NCI-H187 (cell line): ENCODE results near the gene PCDHA9.
"Not testable (repeated sequence)": the region's sequence is repeated elsewhere in the genome, so short reads cannot be mapped to it uniquely, and the experiment has no call there.

Experiments used
- DNase-seq, 2 experiments: peaks; one replicate each; lab custom pipeline; 2025; lab: John Stamatoyannopoulos, UW

PCDHA9 gene, protein sequence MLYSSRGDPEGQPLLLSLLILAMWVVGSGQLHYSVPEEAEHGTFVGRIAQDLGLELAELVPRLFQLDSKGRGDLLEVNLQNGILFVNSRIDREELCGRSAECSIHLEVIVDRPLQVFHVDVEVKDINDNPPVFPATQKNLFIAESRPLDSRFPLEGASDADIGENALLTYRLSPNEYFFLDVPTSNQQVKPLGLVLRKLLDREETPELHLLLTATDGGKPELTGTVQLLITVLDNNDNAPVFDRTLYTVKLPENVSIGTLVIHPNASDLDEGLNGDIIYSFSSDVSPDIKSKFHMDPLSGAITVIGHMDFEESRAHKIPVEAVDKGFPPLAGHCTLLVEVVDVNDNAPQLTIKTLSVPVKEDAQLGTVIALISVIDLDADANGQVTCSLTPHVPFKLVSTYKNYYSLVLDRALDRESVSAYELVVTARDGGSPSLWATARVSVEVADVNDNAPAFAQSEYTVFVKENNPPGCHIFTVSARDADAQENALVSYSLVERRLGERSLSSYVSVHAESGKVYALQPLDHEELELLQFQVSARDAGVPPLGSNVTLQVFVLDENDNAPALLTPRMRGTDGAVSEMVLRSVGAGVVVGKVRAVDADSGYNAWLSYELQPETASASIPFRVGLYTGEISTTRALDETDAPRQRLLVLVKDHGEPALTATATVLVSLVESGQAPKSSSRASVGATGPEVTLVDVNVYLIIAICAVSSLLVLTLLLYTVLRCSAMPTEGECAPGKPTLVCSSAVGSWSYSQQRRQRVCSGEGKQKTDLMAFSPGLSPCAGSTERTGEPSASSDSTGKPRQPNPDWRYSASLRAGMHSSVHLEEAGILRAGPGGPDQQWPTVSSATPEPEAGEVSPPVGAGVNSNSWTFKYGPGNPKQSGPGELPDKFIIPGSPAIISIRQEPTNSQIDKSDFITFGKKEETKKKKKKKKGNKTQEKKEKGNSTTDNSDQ

DNA sequence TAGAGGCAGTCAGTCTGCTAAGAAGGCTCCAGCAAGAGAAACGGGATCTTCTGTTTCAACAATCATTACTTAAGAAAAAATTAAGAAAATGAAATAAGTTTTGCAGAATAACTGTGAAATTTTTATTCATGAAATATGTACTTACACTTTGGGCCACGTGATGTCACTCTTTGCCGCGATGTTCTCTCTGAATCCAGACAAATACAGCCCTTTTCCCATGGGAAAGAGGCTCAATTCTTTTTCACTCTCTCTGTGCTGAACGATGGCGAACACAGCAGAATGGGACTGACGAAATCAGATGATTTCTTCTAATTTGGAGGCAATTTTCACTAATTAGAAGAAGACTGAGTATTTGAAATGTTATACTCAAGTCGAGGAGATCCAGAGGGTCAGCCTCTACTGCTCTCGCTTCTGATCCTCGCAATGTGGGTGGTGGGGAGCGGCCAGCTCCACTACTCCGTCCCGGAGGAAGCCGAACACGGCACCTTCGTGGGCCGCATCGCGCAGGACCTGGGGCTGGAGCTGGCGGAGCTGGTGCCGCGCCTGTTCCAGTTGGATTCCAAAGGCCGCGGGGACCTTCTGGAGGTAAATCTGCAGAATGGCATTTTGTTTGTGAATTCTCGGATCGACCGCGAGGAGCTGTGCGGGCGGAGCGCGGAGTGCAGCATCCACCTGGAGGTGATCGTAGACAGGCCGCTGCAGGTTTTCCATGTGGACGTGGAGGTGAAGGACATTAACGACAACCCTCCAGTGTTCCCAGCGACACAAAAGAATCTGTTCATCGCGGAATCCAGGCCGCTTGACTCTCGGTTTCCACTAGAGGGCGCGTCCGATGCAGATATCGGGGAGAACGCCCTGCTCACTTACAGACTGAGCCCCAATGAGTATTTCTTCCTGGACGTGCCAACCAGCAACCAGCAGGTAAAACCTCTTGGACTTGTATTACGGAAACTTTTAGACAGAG, at the start of gene PCDHA9:
PCDHA9 (plus strand) TSS at position 244 of the 964 bp plus-strand sequence; CDS start at position 358, 114 bp downstream.
- DNase-seq: not testable (repeated sequence)

DNA sequence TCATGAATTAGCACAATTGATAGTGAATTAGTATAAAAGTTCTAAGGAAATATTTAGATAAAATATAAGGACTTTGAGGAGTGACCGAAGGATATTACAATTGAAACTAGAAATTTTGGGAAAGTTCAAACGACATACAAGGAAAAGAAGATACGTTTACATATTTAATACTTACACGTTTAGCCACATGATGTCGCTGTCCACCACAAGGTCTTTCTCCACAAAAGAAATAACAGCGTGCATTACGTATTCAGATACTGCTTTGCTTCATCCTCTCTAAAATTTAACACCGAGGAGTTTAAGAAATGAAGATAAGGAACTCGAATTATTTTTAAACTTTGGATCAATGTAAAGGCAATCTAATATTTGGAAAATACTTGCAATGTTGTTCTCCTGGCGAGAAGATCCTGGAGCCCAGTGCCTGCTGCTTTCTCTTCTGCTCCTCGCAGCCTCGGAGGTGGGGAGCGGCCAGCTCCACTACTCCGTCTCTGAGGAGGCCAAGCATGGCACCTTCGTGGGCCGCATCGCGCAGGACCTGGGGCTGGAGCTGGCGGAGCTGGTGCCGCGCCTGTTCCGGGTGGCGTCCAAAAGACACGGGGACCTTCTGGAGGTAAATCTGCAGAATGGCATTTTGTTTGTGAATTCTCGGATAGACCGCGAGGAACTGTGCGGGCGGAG, 47.2 kb upstream of the PCDHA9 start, which contains the start of gene PCDHA3:
PCDHA3 (plus strand) TSS at position 242 of the 678 bp plus-strand sequence.
- DNase-seq: no peak

DNA sequence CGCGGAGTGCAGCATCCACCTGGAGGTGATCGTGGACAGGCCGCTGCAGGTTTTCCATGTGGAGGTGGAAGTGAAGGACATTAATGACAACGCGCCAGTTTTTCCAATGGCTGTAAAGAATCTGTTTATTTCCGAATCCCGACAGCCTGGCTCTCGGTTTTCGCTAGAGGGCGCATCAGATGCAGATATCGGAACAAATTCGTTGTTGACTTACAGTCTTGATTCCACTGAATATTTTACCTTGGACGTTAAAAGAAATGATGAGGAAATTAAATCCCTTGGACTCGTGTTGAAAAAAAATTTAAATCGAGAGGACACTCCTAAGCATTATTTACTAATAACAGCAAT, 46.7 kb upstream of the PCDHA9 start:
- no peak for DNase-seq

DNA sequence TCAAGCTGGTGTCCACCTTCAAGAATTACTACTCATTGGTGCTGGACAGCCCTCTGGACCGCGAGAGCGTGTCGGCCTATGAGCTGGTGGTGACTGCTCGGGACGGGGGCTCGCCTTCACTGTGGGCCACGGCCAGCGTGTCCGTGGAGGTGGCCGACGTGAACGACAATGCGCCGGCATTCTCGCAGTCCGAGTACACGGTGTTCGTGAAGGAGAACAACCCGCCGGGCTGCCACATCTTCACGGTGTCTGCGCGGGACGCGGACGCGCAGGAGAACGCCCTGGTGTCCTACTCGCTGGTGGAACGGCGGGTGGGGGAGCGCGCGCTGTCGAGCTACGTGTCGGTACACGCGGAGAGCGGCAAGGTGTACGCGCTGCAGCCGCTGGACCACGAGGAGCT, 45.8 kb upstream of the PCDHA9 start:
- DNase-seq: not testable (repeated sequence)

DNA sequence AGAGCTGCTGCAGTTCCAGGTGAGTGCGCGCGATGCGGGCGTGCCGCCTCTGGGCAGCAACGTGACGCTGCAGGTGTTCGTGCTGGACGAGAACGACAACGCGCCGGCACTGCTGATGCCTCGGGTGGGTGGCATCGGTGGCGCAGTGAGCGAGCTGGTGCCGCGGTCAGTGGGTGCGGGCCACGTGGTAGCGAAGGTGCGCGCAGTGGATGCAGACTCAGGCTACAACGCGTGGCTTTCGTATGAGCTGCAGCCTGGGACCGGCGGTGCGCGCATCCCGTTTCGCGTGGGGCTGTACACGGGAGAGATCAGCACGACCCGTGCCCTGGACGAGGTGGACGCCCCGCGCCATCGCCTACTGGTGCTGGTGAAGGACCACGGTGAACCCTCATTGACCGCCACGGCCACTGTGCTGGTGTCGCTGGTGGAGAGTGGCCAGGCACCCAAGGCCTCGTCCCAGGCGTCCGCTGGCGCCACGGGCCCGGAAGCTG, 45.4 kb upstream of the PCDHA9 start:
- DNase-seq: no peak

DNA sequence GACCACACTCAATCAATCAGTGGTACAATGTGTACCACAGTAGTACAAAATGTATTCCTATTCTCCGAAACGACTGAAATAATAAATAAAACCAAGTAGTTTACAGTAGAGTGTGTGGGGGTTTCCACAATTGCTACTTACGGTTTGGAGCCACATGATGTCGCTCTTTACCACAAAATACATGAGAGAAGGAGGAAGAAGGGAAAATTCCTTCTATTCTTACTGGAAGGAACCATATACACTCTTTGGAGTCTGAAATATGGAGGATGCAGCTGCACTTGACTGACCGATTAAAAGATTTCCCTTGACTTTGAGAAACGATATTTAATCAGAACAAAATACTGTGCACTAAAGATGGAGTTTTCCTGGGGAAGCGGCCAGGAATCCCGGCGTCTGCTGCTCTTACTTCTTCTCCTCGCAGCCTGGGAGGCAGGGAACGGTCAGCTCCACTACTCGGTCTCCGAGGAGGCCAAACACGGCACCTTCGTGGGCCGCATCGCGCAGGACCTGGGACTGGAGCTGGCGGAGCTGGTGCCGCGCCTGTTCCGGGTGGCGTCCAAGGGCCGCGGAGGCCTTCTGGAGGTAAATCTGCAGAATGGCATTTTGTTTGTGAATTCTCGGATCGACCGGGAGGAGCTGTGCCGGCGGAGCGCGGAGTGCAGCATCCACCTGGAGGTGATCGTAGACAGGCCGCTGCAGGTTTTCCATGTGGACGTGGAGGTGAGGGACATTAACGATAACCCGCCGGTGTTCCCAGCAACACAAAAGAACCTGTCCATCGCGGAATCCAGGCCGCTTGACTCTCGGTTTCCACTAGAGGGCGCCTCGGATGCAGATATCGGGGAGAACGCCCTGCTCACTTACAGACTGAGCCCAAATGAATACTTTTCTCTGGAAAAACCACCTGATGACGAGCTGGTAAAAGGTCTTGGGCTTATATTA, 41.1 kb upstream of the PCDHA9 start, which contains the start of gene PCDHA4:
PCDHA4 (plus strand) TSS at position 235 of the 942 bp plus-strand sequence.
- no peak for DNase-seq

DNA sequence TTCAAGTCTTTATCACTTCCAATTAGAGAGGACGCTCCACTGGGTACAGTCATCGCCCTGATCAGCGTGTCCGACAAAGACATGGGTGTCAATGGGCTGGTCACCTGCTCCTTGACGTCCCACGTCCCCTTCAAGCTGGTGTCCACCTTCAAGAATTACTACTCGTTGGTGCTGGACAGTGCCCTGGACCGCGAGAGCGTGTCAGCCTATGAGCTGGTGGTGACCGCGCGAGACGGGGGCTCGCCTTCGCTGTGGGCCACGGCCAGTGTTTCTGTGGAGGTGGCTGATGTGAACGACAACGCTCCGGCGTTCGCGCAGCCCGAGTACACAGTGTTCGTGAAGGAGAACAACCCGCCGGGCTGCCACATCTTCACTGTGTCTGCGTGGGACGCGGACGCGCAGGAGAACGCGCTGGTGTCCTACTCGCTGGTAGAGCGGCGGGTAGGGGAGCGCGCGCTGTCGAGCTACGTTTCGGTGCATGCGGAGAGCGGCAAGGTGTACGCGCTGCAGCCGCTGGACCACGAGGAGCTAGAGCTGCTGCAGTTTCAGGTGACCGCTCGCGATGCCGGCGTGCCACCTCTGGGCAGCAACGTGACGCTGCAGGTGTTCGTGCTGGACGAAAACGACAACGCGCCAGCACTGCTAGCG, 39.8 kb upstream of the PCDHA9 start:
- not testable (repeated sequence) for DNase-seq

DNA sequence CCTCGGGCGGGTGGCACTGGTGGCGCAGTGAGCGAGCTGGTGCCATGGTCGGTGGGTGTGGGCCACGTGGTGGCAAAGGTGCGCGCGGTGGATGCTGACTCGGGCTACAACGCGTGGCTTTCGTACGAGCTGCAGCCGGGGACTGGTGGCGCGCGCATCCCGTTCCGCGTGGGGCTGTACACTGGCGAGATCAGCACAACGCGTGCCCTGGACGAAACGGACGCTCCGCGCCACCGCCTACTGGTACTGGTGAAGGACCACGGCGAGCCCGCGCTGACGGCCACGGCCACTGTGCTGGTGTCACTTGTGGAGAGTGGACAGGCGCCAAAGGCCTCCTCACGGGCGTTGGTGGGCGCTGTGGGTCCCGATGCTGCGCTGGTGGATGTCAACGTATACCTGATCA, 39.3 kb upstream of the PCDHA9 start:
- no peak for DNase-seq

DNA sequence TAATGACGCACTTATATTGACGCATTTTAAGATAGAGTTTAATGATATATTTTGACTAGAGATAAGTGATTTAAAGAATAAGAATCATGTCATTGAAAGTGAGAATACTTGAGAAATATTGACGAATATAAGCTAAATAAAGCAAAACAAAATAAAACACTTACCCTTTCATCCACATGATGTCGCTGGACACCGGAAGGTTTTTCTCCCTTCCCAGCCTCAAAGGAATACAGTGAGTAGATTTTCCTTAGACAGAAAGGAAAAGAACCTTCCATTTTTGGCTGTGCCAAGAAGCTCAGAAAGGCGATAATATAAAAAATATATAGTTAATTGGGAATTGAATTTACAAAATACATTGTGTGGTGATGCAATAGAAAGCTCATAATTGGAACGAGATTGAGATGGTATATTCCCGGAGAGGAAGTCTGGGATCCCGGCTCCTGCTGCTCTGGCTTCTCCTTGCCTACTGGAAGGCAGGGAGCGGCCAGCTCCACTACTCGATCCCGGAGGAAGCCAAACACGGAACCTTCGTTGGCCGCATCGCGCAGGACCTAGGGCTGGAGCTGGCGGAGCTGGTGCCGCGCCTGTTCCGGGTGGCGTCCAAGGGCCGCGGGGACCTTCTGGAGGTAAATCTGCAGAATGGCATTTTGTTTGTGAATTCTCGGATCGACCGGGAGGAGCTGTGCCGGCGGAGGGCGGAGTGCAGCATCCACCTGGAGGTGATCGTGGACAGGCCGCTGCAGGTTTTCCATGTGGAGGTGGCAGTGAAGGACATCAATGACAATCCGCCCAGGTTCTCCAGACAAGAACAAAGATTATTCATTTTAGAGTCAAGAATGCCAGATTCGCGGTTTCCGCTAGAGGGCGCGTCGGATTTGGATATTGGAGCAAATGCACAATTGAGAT, 26.6 kb upstream of the PCDHA9 start, which contains the start of gene PCDHA5:
PCDHA5 (plus strand) TSS at position 239 of the 906 bp plus-strand sequence.
- DNase-seq: no peak

DNA sequence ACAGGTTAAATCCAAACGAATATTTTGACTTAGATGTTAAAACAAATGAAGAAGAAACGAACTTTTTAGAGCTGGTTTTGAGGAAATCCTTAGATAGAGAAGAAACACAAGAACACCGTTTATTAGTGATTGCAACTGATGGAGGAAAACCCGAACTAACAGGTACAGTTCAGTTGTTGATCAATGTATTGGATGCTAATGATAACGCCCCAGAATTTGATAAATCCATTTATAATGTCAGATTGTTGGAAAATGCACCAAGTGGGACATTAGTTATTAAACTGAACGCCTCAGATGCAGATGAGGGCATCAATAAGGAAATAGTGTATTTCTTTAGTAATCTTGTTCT, 25.9 kb upstream of the PCDHA9 start:
- no peak for DNase-seq

DNA sequence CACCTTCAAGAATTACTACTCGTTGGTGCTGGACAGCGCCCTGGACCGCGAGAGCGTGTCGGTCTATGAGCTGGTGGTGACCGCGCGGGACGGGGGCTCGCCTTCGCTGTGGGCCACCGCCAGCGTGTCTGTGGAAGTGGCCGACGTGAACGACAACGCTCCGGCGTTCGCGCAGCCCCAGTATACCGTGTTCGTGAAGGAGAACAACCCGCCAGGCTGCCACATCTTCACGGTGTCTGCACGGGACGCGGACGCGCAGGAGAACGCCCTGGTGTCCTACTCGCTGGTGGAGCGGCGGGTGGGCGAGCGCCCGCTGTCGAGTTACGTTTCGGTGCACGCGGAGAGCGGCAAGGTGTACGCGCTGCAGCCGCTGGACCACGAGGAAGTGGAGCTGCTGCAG, 25.2 kb upstream of the PCDHA9 start:
- not testable (repeated sequence) for DNase-seq

DNA sequence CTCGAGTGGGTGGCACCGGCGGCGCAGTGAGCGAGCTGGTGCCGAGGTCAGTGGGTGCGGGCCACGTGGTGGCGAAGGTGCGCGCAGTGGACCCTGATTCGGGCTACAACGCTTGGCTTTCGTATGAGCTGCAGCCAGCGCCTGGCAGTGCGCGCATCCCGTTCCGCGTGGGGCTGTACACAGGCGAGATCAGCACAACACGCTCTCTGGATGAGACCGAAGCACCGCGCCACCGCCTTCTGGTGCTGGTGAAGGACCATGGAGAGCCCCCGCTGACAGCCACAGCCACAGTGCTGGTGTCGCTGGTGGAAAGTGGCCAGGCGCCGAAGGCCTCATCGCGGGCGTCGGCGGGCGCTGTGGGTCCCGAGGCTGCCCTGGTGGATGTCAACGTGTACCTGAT, 24.7 kb upstream of the PCDHA9 start:
- no peak for DNase-seq

DNA sequence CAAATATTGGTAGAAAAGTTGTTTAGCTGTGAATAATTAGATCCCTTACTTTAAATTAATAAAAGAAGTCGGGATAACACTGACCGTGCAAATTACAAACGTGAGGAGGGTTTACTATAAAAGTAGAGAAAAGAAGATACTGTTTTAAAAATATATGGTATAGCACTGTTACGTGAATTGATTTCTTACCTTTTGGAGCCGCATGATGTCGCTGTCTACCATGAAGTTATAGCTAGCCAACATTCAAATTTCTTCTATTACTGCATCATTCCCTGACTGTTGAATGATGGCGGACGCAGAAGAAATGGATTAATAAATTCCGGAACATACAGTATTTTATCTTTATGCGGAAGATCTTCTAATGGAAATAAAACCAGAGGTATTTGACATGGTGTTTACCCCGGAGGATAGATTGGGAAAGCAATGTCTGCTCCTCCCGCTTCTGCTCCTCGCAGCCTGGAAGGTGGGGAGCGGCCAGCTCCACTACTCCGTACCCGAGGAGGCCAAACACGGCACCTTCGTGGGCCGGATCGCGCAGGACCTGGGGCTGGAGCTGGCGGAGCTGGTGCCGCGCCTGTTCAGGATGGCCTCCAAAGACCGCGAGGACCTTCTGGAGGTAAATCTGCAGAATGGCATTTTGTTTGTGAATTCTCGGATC, 20.3 kb upstream of the PCDHA9 start, which contains the start of gene PCDHA6:
PCDHA6 (plus strand) TSS at position 257 of the 658 bp plus-strand sequence; CDS start at position 389, 132 bp downstream.
- no peak for DNase-seq

DNA sequence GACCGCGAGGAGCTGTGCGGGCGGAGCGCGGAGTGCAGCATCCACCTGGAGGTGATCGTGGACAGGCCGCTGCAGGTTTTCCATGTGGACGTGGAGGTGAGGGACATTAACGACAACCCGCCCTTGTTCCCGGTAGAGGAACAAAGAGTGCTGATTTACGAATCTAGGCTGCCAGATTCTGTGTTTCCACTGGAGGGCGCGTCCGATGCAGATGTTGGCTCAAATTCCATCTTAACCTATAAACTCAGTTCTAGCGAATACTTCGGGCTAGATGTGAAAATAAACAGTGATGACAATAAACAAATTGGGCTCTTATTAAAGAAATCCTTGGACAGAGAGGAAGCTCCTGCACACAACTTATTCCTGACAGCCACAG, 19.8 kb upstream of the PCDHA9 start:
- DNase-seq: no peak

DNA sequence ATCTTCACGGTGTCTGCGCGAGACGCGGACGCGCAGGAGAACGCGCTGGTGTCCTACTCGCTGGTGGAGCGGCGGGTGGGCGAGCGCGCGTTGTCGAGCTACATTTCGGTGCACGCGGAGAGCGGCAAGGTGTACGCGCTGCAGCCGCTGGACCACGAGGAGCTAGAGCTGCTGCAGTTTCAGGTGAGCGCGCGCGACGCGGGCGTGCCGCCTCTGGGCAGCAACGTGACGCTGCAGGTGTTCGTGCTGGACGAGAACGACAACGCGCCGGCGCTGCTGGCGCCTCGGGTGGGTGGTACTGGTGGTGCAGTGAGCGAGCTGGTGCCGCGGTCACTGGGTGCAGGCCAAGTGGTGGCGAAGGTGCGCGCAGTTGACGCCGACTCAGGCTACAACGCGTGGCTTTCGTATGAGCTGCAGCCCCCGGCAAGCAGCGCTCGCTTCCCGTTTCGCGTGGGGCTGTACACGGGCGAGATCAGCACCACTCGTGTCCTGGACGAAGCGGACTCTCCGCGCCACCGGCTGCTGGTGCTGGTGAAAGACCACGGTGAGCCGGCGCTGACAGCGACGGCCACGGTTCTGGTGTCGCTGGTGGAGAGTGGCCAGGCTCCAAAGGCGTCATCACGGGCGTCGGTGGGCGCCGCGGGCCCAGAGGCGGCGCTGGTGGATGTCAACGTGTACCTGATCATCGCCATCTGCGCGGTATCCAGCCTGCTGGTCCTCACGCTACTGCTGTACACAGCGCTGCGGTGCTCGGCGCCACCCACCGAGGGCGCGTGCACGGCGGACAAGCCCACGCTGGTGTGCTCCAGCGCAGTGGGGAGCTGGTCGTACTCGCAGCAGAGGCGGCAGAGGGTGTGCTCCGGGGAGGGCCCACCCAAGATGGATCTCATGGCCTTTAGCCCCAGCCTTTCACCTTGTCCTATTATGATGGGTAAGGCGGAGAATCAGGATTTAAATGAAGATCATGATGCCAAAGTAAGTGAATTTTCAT, 18.4 kb upstream of the PCDHA9 start:
- DNase-seq: not testable (repeated sequence)

DNA sequence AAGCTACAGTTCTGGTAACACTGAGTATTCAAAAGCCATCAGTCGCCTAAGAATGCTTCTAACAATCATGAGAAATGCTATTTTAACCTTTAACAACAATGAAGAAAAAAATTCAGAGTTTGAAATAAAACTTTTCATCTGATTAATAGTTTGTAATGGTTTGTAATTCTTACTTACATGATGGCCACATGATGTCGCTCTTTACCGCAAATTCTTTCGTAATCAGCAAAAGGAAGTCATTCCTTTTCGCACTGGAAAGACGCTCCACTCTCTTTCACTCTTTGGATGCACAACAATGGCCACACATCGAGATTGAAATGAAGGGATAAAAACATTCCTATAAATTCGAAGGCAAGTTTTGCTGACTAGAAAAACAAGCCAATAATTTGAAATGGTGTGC, 14.2 kb upstream of the PCDHA9 start, which contains the start of gene PCDHA7:
PCDHA7 (plus strand) TSS at position 277 of the 400 bp plus-strand sequence; CDS start at position 392, 115 bp downstream.
- no peak for DNase-seq
